ENCODE results near the gene ANKRD42. TPM values are rescaled to one million over a fixed set of nuclear protein-coding genes. Genes with fewer than 3 reads are reported as not detected.

Gene ANKRD42
- total RNA-seq = 2.7 TPM
- 1 to 10 TPM; 2.8 to 5.6 (median 3.9) TPM for polyA plus RNA-seq (ENCODE audit: insufficient read depth in 1 of 8, insufficient read length in 8 of 8, low replicate concordance in 1 of 8)
- long read RNA-seq, donor 1, partial matches to known transcripts = 12 of 18 reads
- long read RNA-seq, donor 1, other reads (novel, unspliced or antisense) = 6 of 18 reads
- long read RNA-seq, donor 2 = 0 reads
- long read RNA-seq, donor 3, partial matches to known transcripts = 42 of 60 reads
- long read RNA-seq, donor 3, other reads (novel, unspliced or antisense) = 18 of 60 reads
- long read RNA-seq, donor 4, partial matches to known transcripts = 5 of 29 reads
- long read RNA-seq, donor 4, other reads (novel, unspliced or antisense) = 24 of 29 reads
- long read RNA-seq, donor 5, full-length matches to known transcripts = 1 of 113 reads
- long read RNA-seq, donor 5, partial matches to known transcripts = 27 of 113 reads
- long read RNA-seq, donor 5, other reads (novel, unspliced or antisense) = 85 of 113 reads
- long read RNA-seq, donor 6 = 0 reads
- long read RNA-seq, donor 7, partial matches to known transcripts = 36 of 97 reads
- long read RNA-seq, donor 7, other reads (novel, unspliced or antisense) = 61 of 97 reads
- long read RNA-seq, donor 8, partial matches to known transcripts = 28 of 47 reads
- long read RNA-seq, donor 8, other reads (novel, unspliced or antisense) = 19 of 47 reads
- long read RNA-seq, donor 9, partial matches to known transcripts = 50 of 70 reads
- long read RNA-seq, donor 9, other reads (novel, unspliced or antisense) = 20 of 70 reads
- long read RNA-seq, donor 10, partial matches to known transcripts = 52 of 118 reads
- long read RNA-seq, donor 10, other reads (novel, unspliced or antisense) = 65 of 118 reads
- long read RNA-seq, donor 11, partial matches to known transcripts = 39 of 68 reads
- long read RNA-seq, donor 11, other reads (novel, unspliced or antisense) = 29 of 68 reads

DNA sequence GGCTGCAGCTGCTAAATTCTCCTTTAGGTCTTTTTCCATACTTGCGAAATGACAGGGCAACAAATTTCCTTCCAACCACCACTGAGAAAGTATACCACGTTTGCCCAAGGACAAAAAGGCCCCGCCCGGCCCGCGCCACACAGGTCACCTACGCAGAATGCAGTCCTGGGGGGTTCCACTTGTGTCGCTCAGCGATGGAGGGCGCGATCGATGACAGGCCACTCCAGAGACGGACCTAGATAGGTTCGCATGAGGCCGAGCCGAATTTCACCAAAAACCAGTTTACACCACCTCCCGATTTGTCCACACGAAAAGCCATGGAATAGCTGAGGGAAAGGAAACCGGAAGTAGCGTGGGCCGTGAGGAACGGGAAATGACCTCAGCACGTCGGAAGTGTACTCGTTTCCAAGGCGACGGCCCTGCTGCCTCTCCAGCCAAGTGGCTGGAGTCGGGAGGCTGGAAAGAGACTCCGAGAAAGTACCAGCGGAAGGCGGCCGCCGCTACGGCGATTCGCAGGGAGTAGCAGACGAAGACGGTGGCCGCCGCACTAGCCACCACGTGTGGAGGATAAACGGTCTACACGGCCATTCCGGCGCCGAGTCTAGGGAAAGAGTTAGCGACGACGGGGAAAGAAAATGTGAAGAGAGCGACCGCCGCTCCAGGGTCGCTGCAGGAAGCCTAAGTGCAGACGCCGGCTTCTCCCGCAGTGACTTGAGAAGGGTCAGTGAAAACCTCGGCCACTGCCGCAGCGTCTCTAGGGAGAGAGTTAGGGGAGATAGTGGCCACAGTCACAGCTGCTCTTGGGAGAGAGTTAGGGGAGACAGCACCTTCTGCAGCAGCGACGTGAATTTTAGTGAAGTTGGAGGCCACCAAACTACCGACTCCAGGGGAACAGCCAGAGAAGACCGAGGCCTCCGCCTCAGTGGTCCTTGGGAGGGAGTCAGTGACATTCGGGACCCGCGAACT is at the start of gene ANKRD42:
Gene ANKRD42, plus strand, starts transcription at position 398 of the 966 bp plus-strand sequence. CDS start 959 bp downstream, outside the sequence.
- Histone ChIP-seq H3K4me1 (ENCODE audit: control insufficient read depth, insufficient read depth, low read length) (peaks cover 12% of the 10 kb centered on the region), H3K27me3 (ENCODE audit: control insufficient read depth, insufficient read depth, low read length) (no peaks in the 10 kb centered on the region), H3K27ac (ENCODE audit: low read length) (peak within 1 kb of the TSS; percentile 97), H3K4me3 (ENCODE audit: low read length) (peak within 1 kb of the TSS; percentile 98), H3K9me3 (replicated peaks; ENCODE audit: control insufficient read depth, low read depth, low read length) (no peaks in the 10 kb centered on the region), H3K36me3 (ENCODE audit: control insufficient read depth, insufficient read depth, low read length) (peaks cover 21% of the 10 kb centered on the region)
- WGBS (ENCODE audit: insufficient coverage) = under 1% methylated on average over 60 of the region's 67 CpGs
- peak; percentile 98 for DNase-seq

DNA sequence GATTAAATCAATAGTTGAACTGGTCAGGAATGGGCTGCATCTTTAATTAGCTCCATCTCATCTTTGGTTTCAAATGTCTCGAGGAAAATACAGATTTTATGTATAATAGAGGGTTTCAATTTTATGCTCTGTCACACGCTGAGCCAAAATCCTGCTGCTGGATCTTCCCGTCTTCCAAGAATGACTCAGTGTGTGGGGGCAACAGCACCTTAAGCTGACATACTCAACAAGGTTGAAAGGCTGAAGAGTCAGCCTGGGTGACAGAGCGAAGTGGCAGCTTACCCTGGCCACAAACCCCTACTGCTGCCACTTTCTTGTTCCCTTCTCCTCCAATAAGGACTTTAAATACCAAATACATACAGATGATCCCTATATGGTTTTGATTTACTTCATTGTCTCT is 45.6 kb upstream of the ANKRD42 start:
- Histone ChIP-seq H3K27me3 (ENCODE audit: control insufficient read depth, insufficient read depth, low read length) (no peaks in the 10 kb centered on the region), H3K9me3 (replicated peaks; ENCODE audit: control insufficient read depth, low read depth, low read length) (no peaks in the 10 kb centered on the region), H3K36me3 (ENCODE audit: control insufficient read depth, insufficient read depth, low read length) (no peaks in the 10 kb centered on the region), H3K4me3 (ENCODE audit: low read length) (no peak overlapping the region), H3K4me1 (ENCODE audit: control insufficient read depth, insufficient read depth, low read length) (no peaks in the 10 kb centered on the region), H3K27ac (ENCODE audit: low read length) (no peak overlapping the region)
- WGBS (ENCODE audit: insufficient coverage) = 40% methylated on average over 1 of the region's 4 CpGs
- no peak for DNase-seq

DNA sequence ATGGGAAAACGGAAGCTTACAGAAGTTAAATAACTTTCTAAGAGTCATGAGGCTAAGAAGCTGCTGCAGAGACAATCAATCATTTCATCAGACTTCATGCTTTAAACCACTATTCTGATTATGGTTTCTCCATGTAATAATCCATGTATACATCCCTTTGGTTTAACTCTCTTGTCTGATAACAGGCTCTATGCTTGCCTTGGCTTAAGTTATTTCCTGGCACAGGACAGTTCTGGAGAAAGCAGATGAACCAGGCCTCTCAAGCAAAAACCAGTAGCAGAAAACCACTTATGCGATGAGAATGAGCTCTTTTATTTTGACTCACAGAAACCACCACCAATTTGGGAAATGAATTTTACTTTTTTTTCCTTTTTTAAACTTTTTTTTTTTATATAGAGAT is 43.1 kb upstream of the ANKRD42 start:
- Histone ChIP-seq H3K4me1 (ENCODE audit: control insufficient read depth, insufficient read depth, low read length) (no peaks in the 10 kb centered on the region), H3K27ac (ENCODE audit: low read length) (no peak overlapping the region), H3K4me3 (ENCODE audit: low read length) (no peak overlapping the region), H3K36me3 (ENCODE audit: control insufficient read depth, insufficient read depth, low read length) (no peaks in the 10 kb centered on the region), H3K9me3 (replicated peaks; ENCODE audit: control insufficient read depth, low read depth, low read length) (no peaks in the 10 kb centered on the region), H3K27me3 (ENCODE audit: control insufficient read depth, insufficient read depth, low read length) (peaks cover 2% of the 10 kb centered on the region)
- no peak for DNase-seq
- WGBS (ENCODE audit: insufficient coverage) = no CpG with 5 or more reads among the region's 2 CpGs

DNA sequence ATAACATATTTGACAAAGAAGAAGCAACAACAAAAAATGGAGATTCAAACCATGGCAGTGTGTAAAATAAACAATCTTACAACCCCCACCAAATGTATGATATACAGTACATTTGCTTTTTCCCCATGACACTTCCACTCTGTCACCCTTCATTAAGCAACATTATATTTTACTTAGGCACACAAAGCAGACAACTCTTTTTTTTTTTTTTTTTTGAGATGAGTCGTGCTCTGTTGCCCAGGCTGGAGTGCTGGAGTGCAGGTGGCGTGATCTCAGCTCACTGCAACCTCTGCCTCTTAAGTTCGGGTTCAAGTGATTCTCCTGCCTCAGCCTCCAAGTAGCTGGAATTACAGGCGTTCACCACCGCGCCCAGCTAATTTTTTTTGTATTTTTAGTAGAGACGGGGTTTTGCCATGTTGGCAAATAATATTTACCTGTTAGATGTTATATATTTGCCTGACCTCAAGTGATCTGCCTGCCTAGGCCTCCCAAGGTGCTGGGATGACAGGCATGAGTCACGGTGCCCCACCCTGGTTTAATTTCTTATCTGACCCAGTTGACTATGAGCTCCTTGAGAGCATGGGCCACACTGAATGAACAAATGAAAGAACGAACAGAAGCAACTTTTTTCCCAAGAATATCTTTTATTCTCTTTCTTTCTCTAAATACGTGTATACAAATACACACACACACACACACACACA is 42.1 kb upstream of the ANKRD42 start:
- Histone ChIP-seq H3K36me3 (ENCODE audit: control insufficient read depth, insufficient read depth, low read length) (no peaks in the 10 kb centered on the region), H3K4me3 (ENCODE audit: low read length) (no peak overlapping the region), H3K9me3 (replicated peaks; ENCODE audit: control insufficient read depth, low read depth, low read length) (no peaks in the 10 kb centered on the region), H3K27me3 (ENCODE audit: control insufficient read depth, insufficient read depth, low read length) (peaks cover 4% of the 10 kb centered on the region), H3K4me1 (ENCODE audit: control insufficient read depth, insufficient read depth, low read length) (peaks cover 3% of the 10 kb centered on the region), H3K27ac (ENCODE audit: low read length) (no peak overlapping the region)
- DNase-seq = no peak
- 89% methylated on average over 3 of the region's 10 CpGs for WGBS (ENCODE audit: insufficient coverage)

DNA sequence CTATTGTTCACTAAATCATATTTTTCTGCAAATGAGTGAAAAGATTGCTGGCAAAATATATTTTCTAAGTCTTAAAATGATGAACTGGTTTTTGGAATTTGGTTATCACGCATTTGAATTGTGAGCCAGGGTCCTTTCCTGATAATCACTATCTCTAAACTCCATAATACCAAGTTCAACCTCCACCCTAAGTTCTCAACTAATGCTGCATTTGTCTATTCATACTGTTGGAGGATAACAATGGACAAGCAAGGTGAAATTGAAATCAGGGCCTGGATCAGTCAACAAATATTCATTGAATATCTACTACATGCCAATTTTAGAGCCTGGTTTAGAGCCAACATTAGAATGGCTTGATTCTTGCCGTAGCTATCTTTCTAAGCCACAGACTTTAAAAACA is 41.2 kb upstream of the ANKRD42 start:
- no CpG with 5 or more reads among the region's 2 CpGs for WGBS (ENCODE audit: insufficient coverage)
- no peak overlapping the region for H3K27ac ChIP-seq (ENCODE audit: low read length)
- no peak overlapping the region for H3K4me3 ChIP-seq (ENCODE audit: low read length)
- H3K4me1 ChIP-seq (ENCODE audit: control insufficient read depth, insufficient read depth, low read length) = peaks cover 3% of the 10 kb centered on the region
- no peaks in the 10 kb centered on the region for H3K36me3 ChIP-seq (ENCODE audit: control insufficient read depth, insufficient read depth, low read length)
- DNase-seq = no peak
- no peaks in the 10 kb centered on the region for H3K9me3 ChIP-seq (replicated peaks; ENCODE audit: control insufficient read depth, low read depth, low read length)
- H3K27me3 ChIP-seq (ENCODE audit: control insufficient read depth, insufficient read depth, low read length) = peaks cover 4% of the 10 kb centered on the region

DNA sequence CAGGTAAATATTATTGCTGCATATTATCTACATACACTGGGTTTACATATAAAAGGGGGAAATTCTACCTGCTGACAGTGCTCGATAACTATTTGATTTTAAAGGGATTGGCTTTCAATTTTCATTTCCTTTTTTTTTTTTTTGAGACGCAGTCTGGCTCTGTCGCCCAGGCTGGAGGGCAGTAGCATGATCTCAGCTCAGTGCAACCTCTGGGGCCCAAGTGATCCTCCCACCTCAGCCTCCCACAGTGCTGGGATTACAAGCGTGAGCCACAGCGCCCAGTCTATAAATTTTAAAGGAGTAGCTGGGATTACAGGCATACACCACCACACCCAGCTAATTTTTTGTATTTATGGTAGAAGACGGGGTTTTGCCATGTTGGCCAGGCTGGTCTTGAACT is 39.7 kb upstream of the ANKRD42 start:
- no CpG with 5 or more reads among the region's 6 CpGs for WGBS (ENCODE audit: insufficient coverage)

DNA sequence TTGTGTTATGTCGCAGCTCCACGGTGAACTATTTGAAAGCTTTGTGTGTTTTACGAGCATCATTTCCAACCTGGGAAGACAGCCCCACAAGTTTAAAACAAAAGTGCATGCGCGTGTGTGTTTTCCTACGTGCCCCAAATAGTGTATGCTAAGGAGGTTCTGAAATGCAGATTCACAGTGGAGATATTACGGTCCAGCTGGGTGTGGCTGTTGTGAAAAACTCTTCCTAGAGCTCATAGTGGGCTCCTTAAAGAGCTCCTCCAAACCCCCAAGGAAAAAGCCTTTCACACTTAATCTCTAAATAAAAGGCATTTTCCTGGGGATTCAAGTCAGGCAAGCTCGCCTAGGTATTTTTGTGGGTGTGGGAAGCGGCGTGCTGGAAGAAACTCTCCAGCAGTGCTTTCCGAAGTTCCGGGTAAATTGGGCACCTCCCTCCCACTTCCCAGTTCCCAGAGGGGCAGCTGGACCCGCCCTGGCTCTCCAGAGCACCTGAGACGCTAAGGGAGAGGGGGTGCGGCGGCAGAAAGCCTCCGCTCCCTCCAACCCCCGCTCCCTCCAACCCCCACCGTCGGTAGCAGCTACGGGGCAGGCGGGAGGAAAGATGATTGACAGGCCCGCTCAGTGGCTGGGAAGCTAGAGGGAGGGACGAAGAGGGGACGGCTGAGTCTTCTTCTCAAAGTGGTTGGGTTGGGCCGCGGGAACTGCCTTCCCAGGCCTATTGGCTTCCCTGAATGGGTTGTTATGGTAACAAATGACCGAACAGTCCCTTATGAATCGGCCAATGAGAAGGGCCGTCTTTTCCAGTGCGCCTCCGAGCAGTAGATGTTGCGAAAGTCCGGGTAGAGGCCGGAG is 37.1 kb upstream of the ANKRD42 start:
- Histone ChIP-seq H3K4me3 (ENCODE audit: low read length) (peak overlapping the region; percentile 72), H3K27me3 (ENCODE audit: control insufficient read depth, insufficient read depth, low read length) (peaks cover 4% of the 10 kb centered on the region), H3K36me3 (ENCODE audit: control insufficient read depth, insufficient read depth, low read length) (peaks cover 9% of the 10 kb centered on the region), H3K9me3 (replicated peaks; ENCODE audit: control insufficient read depth, low read depth, low read length) (no peaks in the 10 kb centered on the region), H3K27ac (ENCODE audit: low read length) (peak overlapping the region; percentile 95), H3K4me1 (ENCODE audit: control insufficient read depth, insufficient read depth, low read length) (peaks cover 7% of the 10 kb centered on the region)
- 0% methylated on average over 17 of the region's 35 CpGs for WGBS (ENCODE audit: insufficient coverage)
- DNase-seq = peak; percentile 100

More for the DNA sequence above, 39.7 kb upstream of the ANKRD42 start:
- DNase-seq = no peak
- no peak overlapping the region for H3K4me3 ChIP-seq (ENCODE audit: low read length)
- peaks cover 4% of the 10 kb centered on the region for H3K27me3 ChIP-seq (ENCODE audit: control insufficient read depth, insufficient read depth, low read length)
- H3K36me3 ChIP-seq (ENCODE audit: control insufficient read depth, insufficient read depth, low read length) = no peaks in the 10 kb centered on the region
- H3K9me3 ChIP-seq (replicated peaks; ENCODE audit: control insufficient read depth, low read depth, low read length) = no peaks in the 10 kb centered on the region
- no peak overlapping the region for H3K27ac ChIP-seq (ENCODE audit: low read length)
- peaks cover 3% of the 10 kb centered on the region for H3K4me1 ChIP-seq (ENCODE audit: control insufficient read depth, insufficient read depth, low read length)

DNA sequence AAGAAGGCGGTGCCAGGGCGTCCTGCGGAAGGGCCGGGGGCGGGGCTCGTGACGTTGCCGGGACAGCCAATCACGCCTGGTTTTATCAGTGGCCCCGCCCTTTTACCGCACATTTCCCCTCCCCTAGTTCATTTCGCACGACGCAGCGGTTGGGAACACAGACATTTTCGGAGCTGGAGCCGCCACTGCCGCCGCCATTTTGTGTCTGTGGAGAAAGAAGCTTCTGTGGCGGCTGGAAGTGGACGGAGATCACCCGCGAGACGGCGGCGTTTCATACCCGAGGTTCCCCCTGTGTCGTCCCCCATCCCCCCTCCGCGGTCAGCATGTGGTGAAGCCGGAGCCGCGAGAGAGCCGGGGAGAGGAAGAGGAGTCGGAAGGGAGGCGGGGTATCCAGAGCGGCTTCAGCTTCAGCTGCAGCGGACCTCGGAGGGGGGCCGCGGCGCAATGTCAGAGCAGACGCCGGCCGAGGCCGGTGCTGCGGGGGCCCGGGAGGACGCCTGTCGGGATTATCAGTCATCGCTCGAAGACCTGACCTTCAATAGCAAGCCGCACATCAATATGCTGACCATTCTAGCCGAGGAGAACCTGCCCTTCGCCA is 36.4 kb upstream of the ANKRD42 start, which contains the start of gene PCF11:
Gene PCF11, plus strand, starts transcription at position 136 of the 598 bp plus-strand sequence. Its CDS starts 309 bp downstream, at position 445.
- Histone ChIP-seq H3K9me3 (replicated peaks; ENCODE audit: control insufficient read depth, low read depth, low read length) (no peaks in the 10 kb centered on the region), H3K4me1 (ENCODE audit: control insufficient read depth, insufficient read depth, low read length) (peaks cover 7% of the 10 kb centered on the region), H3K4me3 (ENCODE audit: low read length) (peak within 1 kb of the TSS; percentile 78), H3K27me3 (ENCODE audit: control insufficient read depth, insufficient read depth, low read length) (peaks cover 4% of the 10 kb centered on the region), H3K36me3 (ENCODE audit: control insufficient read depth, insufficient read depth, low read length) (peaks cover 9% of the 10 kb centered on the region), H3K27ac (ENCODE audit: low read length) (peak within 1 kb of the TSS; percentile 100)
- 1% methylated on average over 35 of the region's 55 CpGs for WGBS (ENCODE audit: insufficient coverage)
- no peak for DNase-seq
